ENCODE measurements around the gene KDM1A. TPM values are rescaled to one million over a fixed set of nuclear protein-coding genes. Genes with fewer than 3 reads are reported as not detected.

The KDM1A gene
- total and polyA plus RNA-seq, 2 donors (not counting 3 experiments of a cell fraction or from before 2014, with no cell fraction given) = 105 to 111 TPM

GRCh38 chr1:23132033-23132432 is 112.8 kb downstream of the KDM1A start:
- BruUV-seq (replicated peaks) = no TSS peak
- dilution Hi-C loops (cut with MboI; ENCODE audit: extremely low pct_ligation_motif_present, low sequenced_read_pairs) (no loop called here), intact Hi-C loops (cut with micrococcal nuclease) (loop anchor here (2.0 kb wide), 1 partner anchor 37 kb away; the partner anchor contains the start of gene LUZP1)
- H3K9me1 ChIP-seq (replicated peaks; ENCODE audit: control insufficient read depth, extremely low read depth, insufficient read depth, low read length) = no peaks in the 10 kb centered on the region
- TF ChIP-seq GATA2 (IDR thresholded peaks at IDR 0.05; ENCODE audit: insufficient read depth, insufficient read length, low read depth, low read length) (peak; percentile 76), MYC (IDR thresholded peaks at IDR 0.05; ENCODE audit: low read depth, low read length) (no peak), EZH2 (IDR thresholded peaks at IDR 0.05; ENCODE audit: borderline replicate concordance, low read depth, low read length, severe bottlenecking) (no peak), MAX (IDR thresholded peaks at IDR 0.05; ENCODE audit: insufficient read depth, insufficient read length) (no peak), POLR2AphosphoS5 (IDR thresholded peaks at IDR 0.05; ENCODE audit: insufficient read depth, low read depth, low read length) (no peak), JUN (IDR thresholded peaks at IDR 0.05; ENCODE audit: borderline replicate concordance, insufficient read depth, insufficient read length, low read depth) (peak; percentile 24), POLR2A (IDR thresholded peaks at IDR 0.05; ENCODE audit: low read depth, low read length) (no peak), CTCF (IDR thresholded peaks at IDR 0.05; ENCODE audit: extremely low read depth in 1 of 2, insufficient read depth in 1 of 2, low read depth in 1 of 2, low read length in 2 of 2) (no peak), FOS (IDR thresholded peaks at IDR 0.05; ENCODE audit: borderline replicate concordance, insufficient read depth, low read length) (peak; percentile 30)
- DNase-seq (ENCODE audit: low read depth, low spot score) (peak; percentile 65), FAIRE-seq (no peak)
- ChIA-PET POLR2A (interaction anchor here (1.1 to 1.2 kb wide), 2 partner anchors 28 to 38 kb away, joined by 3 read pairs; no protein-coding TSS in a partner anchor), CTCF (interaction anchor here (0.7 to 4.9 kb wide), 8 partner anchors 12 to 52 kb away, joined by 3 to 28 read pairs (median 6); no protein-coding TSS in a partner anchor)
- no peaks in the 10 kb centered on the region for H3K9me3 ChIP-seq (replicated peaks; ENCODE audit: control insufficient read depth, insufficient read depth, low read length)
- peaks cover 96% of the 10 kb centered on the region for H3K79me2 ChIP-seq (ENCODE audit: control insufficient read depth, insufficient read depth, low read length)
- no peak overlapping the region for H3K9ac ChIP-seq (replicated peaks; ENCODE audit: extremely low read depth, insufficient read depth, low read length)
- H3K27ac ChIP-seq (ENCODE audit: insufficient read depth, low read depth, low read length) = peak overlapping the region; percentile 66
- H3K27me3 ChIP-seq (ENCODE audit: control insufficient read depth in 2 of 2, insufficient read depth in 2 of 2, low read length in 2 of 2) = no peaks in the 10 kb centered on the region
- no peak overlapping the region for H3K4me3 ChIP-seq (replicated peaks in 1 of 3; ENCODE audit: insufficient read depth in 1 of 3, low read depth in 1 of 3, low read length in 3 of 3)
- H3K4me2 ChIP-seq (ENCODE audit: insufficient read depth, low read length) = peak overlapping the region; percentile 38
- H2AFZ ChIP-seq (ENCODE audit: low read depth, low read length) = no peak overlapping the region
- peaks cover 11% of the 10 kb centered on the region for H4K20me1 ChIP-seq (replicated peaks; ENCODE audit: control insufficient read depth, extremely low read depth, insufficient read depth, low read length)
- H3K36me3 ChIP-seq (ENCODE audit: control insufficient read depth in 2 of 2, extremely low read depth in 1 of 2, insufficient read depth in 2 of 2, low read length in 2 of 2) = no peaks in the 10 kb centered on the region
- H3K4me1 ChIP-seq (ENCODE audit: control insufficient read depth, extremely low read depth, insufficient read depth, low read length) = peaks cover 57% of the 10 kb centered on the region

Small RNAs within 50 kb of the gene (microRNA-seq; reads per million reads assigned to microRNA genes)
- gene MIR3115 (ENCODE audit: borderline number of aligned reads, borderline replicate concordance) (3.5 reads per million), gene MIR4419A (ENCODE audit: borderline number of aligned reads, borderline replicate concordance) (not detected)

Small RNAs within 50 kb of the gene (small RNA-seq; reads per million reads assigned to genes)
- not detected for gene MIR3115 (ENCODE audit: insufficient read depth, insufficient read length, low read depth, low replicate concordance)
- gene MIR4419A (ENCODE audit: insufficient read depth, insufficient read length, low read depth, low replicate concordance) = not detected

Other genes with a start within 250 kb of the KDM1A start
- not detected in 2 replicates for gene LACTBL1, start 46.6 kb upstream of the KDM1A start, total RNA-seq
- not detected in 2 replicates for gene LACTBL1, start 46.6 kb upstream of the KDM1A start, polyA plus RNA-seq
- gene TEX46, start 3.6 kb upstream of the KDM1A start, total RNA-seq = not detected in 2 replicates
- not detected in 2 replicates for gene TEX46, start 3.6 kb upstream of the KDM1A start, polyA plus RNA-seq
- 82.4 and 92.3 TPM in 2 replicates for gene LUZP1, start 149.4 kb downstream of the KDM1A start, total RNA-seq
- gene LUZP1, start 149.4 kb downstream of the KDM1A start, polyA plus RNA-seq = 24.0 and 26.3 TPM in 2 replicates
- 1.5 and 2.2 TPM in 2 replicates for gene HTR1D, start 198.0 kb downstream of the KDM1A start, total RNA-seq
- 1.9 TPM in 2 replicates for gene HTR1D, start 198.0 kb downstream of the KDM1A start, polyA plus RNA-seq